ENCODE measurements around the gene NCOA3.
"Not testable (repeated sequence)": the region's sequence is repeated elsewhere in the genome, so short reads cannot be mapped to it uniquely, and the experiment has no call there.

NCOA3 gene

DNA sequence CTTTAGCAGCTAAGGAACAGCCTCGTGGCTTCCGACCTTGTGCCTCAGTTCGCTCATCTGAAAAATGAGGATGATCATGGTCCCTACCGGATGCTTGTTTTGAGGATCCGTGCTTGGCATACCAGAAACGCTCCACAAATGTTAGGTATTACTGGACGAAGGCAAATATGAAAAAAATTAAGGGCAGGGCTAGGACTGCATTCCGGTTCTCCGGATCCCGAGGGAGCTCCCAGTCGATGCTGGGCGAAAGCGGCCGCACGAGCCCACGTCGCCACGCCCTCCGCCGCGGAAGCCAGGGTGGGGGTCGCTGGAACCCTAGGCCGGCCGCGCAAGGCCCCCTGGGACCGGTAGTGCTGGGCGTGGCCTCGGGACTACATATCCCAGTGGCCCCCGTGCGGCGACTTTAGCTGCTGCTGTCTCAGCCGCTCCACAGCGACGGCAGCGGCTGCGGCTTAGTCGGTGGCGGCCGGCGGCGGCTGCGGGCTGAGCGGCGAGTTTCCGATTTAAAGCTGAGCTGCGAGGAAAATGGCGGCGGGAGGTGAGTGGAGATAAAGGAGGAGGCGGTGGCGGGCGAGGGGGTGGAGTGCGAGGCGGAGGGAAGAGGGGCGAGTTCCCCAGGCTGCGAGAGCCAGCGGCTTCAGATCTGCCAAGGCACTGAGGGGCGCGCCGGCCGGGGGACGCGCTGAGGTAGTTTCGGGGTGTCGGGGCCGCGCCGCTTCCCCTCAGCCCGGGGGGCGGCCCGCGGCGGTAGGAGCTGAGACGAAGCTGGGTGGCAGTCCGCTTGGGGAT lies at the start of gene NCOA3:
Gene NCOA3 (plus strand): TSS at position 406 of the 789 bp plus-strand sequence. CDS start 120,361 bp downstream, outside the sequence.
- peak; percentile 37 to 96 (median 86) for DNase-seq

DNA sequence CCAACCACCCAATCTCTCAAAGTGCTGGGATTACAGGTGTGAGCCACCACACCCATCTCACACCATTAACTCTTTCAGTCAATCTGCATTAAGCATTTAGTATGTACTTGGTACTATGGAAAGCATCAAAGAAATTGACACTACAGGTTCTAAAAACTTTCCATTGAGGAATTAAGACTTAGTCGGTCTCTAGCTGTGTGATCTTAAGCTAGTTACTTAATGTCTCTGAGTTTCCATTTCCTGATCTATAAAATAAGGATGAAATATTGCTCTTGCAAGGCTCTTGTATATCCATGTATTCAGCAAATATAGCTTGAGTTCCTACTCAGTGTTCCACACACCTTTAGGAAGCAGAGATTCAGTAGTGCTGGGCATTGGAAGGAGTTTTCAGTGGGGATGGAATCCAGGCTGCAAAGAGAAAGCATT lies 48.9 kb upstream of the NCOA3 start:
- no peak for DNase-seq

GRCh38 chr20:47453167-47453782 lies 48.4 kb upstream of the NCOA3 start:
- DNase-seq = no peak

GRCh38 chr20:47454298-47455132 lies 47.2 kb upstream of the NCOA3 start:
- no peak for DNase-seq

GRCh38 chr20:47455133-47456040 lies 46.3 kb upstream of the NCOA3 start:
- DNase-seq = no peak

- no peak for DNase-seq
These were observed 45.6 kb upstream of the NCOA3 start for GRCh38 chr20:47456041-47456537.

DNA sequence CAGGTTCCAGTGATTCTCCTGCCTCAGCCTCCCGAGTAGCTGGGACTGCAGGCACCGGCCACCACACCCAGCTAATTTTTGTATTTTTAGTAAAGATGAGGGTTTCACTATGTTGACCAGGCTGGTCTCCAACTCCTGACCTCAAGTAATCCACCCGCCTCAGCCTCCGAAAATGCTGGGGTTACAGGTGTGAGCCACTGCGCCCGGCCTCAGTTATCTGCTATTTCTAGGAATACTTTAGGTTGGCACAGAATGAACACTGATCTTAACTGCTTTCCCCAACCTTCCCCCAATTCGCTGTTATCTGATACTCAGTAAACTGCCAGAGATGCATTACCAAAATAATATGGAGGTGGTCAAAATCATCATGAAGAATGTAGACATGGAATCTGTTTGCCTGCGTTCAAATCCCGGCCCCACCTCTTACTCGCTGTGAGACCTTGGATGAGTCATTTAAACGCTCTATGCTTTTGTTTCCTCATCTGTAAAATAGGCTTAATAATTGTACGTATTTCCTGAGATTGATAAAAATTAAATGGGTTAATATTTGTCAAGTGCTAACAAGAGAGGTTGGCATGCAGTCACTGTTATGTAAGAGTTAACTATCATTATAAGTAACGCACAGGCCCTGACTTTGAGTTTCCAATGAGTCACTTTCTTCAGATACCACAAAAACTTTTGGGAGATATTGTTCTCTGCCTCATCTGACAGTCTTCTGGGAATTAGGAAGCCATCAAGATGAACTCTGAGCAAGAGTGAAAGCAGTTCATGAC lies 44.5 kb upstream of the NCOA3 start:
- no peak for DNase-seq

GRCh38 chr20:47458280-47459050 lies 43.2 kb upstream of the NCOA3 start:
- DNase-seq = not testable (repeated sequence)

- no peak for DNase-seq
These were observed 42.2 kb upstream of the NCOA3 start for GRCh38 chr20:47459344-47460073.

GRCh38 chr20:47460761-47461112 lies 41.0 kb upstream of the NCOA3 start:
- not testable (repeated sequence) for DNase-seq

DNA sequence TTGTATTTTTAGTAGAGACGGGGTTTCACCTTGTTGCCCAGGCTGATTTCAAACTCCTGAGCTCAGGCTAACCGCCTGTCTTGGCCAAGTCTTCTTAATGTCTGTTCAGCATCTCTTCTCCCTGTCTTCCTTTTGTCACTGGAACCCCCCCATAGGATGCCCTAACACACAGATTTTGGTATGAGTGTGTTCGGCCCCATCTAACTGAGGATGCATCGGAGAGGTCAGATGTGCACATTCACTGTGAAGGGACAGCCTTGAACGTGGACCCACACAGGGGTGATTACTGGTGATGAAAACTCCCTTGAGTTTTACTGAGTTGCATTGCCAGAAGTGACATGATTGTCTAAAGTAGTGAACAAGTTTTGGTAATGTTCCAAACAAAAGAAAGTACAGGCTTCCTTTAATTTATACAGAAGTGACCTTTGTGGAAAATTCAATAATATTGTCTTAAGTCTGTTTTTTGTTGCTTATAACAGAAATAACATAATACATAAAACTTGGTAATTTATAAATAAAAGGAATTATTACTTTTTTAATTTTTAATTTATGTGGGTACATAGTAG lies 40.5 kb upstream of the NCOA3 start:
- DNase-seq = no peak

DNA sequence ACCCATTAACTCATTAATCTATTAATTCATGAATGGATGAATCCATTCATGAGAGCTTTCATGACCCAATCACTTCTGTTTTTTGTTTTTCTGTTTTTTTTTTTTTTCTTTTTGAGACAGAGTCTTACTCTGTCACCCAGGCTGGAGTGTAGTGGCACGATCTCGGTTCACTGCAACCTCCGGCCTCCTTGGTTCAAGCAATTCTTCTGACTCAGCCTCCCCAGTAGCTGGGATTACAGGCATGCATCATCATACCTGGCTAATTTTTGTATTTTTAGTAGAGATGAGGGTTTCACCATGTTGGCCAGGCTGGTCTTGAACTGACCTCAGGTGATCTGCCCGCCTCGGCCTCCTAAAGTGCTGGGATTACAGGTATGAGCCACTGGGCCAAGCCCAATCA lies 39.8 kb upstream of the NCOA3 start:
- DNase-seq = not testable (repeated sequence)

- DNase-seq = peak in 3 of 51 donors; percentile 0 to 9 (median 4)
These were observed 37.1 kb upstream of the NCOA3 start for GRCh38 chr20:47464380-47465101.

DNA sequence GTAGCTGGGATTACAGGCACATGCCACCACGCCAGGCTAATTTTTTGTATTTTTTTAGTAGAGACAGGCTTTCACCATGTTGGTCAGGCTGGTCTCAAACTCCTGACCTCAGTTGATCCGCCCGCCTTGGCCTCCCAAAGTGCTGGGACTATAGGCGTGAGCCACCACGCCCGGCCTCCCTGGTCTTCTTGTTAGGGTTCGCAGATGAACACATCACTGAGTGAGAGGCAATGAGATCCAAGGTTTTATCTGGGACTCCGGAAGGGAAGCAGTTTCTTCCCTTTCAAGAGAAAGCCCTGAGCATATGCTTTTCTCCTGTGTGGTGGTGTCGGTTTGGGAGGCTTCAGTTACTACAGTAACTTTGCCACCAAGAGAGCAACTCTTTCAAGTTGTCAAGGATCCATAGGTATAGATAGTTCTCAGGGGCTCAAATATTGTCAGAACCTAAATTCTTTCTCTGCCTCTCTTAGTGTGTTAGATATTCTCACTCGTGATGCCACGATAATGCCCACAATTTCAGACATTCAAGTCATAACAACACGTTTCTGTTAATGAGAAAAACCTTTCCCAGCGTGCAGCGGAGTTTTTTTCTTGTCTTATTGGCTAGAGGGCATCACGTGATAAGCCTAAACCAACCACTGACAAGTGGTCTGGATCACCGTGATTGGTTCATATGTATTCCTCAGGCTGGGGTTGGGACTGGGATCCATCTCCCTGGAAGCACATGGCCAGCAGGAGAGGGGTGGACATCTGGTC lies 36.2 kb upstream of the NCOA3 start:
- DNase-seq = no peak

- no peak for DNase-seq
These were observed 35.5 kb upstream of the NCOA3 start for GRCh38 chr20:47466213-47466612.

GRCh38 chr20:47466704-47467459 lies 34.8 kb upstream of the NCOA3 start:
- DNase-seq = no peak
